ENCODE results near the gene PFKFB4.

Gene PFKFB4

GRCh38 chr3:48528048-48528447, 28.6 kb downstream of the PFKFB4 start:
- ChIA-PET POLR2A (no interaction called here), CTCF (interaction anchor here (2.8 kb wide), 1 partner anchor 21 kb away, joined by 8 read pairs; no protein-coding TSS in a partner anchor)
- Histone ChIP-seq H3K36me3 (ENCODE audit: control insufficient read depth in 2 of 2, insufficient read depth in 1 of 2, low read length in 2 of 2) (peaks cover 0 to 3% of the 10 kb centered on the region in 2 experiments; a peak in 2 of 3 replicates), H3K4me1 (ENCODE audit: control insufficient read depth, insufficient read depth, low read length) (no peaks in the 10 kb centered on the region), H3K4me3 (ENCODE audit: low read depth, low read length) (no peak overlapping the region), H3K9me3 (ENCODE audit: control insufficient read depth, insufficient read depth, low read depth, low read length) (no peaks in the 10 kb centered on the region), H3K27ac (ENCODE audit: extremely low read depth, low read depth, low read length) (no peak overlapping the region)
- TF ChIP-seq ZBTB10 (tag by site-specific recombination; IDR thresholded peaks at IDR 0.05) (no peak), ZNF561 (tag by site-specific recombination; IDR thresholded peaks at IDR 0.05; ENCODE audit: borderline replicate concordance) (no peak), ZNF175 (tag by site-specific recombination; IDR thresholded peaks at IDR 0.05) (no peak), ZNF138 (tag by site-specific recombination; IDR thresholded peaks at IDR 0.05; ENCODE audit: borderline replicate concordance) (no peak), ZSCAN18 (tag by site-specific recombination; IDR thresholded peaks at IDR 0.05) (no peak), ZNF521 (tag by site-specific recombination; IDR thresholded peaks at IDR 0.05) (no peak), ZNF555 (tag by site-specific recombination; conservative IDR thresholded peaks at IDR 0.05) (no peak), ZBTB26 (tag by site-specific recombination; optimal IDR thresholded peaks at IDR 0.05) (no peak), SALL2 (tag by site-specific recombination; IDR thresholded peaks at IDR 0.05; ENCODE audit: borderline replicate concordance) (no peak), PATZ1 (tag by site-specific recombination; IDR thresholded peaks at IDR 0.05) (no peak), ZNF416 (tag by site-specific recombination; IDR thresholded peaks at IDR 0.05) (no peak), PRDM1 (tag by site-specific recombination; IDR thresholded peaks at IDR 0.05) (no peak), ZNF148 (tag by site-specific recombination; IDR thresholded peaks at IDR 0.05; ENCODE audit: borderline replicate concordance) (no peak), GLIS1 (tag by site-specific recombination; IDR thresholded peaks at IDR 0.05) (no peak), ZNF707 (tag by site-specific recombination; IDR thresholded peaks at IDR 0.05) (no peak), ZNF639 (tag by site-specific recombination; IDR thresholded peaks at IDR 0.05) (no peak), ZNF174 (tag by site-specific recombination; IDR thresholded peaks at IDR 0.05) (no peak), ZNF548 (tag by site-specific recombination; IDR thresholded peaks at IDR 0.05) (no peak), ZNF624 (tag by site-specific recombination; IDR thresholded peaks at IDR 0.05) (no peak)
